SK-N-SH (cell line): ENCODE data around the gene DCAKD. TPM values are rescaled to one million over a fixed set of nuclear protein-coding genes. Genes with fewer than 3 reads are reported as not detected.

Experiments used
- CTCF ChIA-PET: fragments of 300-600, 350-600 bp; formaldehyde crosslinking; extraction: SDS; loops from one replicate; lab custom pipeline; 2021; lab: Yijun Ruan, JAX
- POLR2A ChIA-PET: fragments of 350-600 bp; sonication (Branson Sonifier 250); formaldehyde crosslinking; extraction: SDS; loops from one replicate; lab custom pipeline; 2020; ENCODE audit warnings: antibody characterized with exemption, inconsistent platforms; lab: Yijun Ruan, JAX
- DNase-seq: peaks from one replicate; pipeline ENCODE4 v3.0.0; 2012
- H2AFZ ChIP-seq: fragments of 200-600 bp; sonication (generic); 2 replicates; pipeline ENCODE4 v1.8.1; 2016; ENCODE audit warnings: antibody characterized with exemption, mild to moderate bottlenecking, low read depth
- H3F3A ChIP-seq: fragments of 200-600 bp; sonication (generic); replicated peaks from 2 replicates; pipeline ENCODE3; 2016; ENCODE audit warnings: antibody characterized with exemption, mild to moderate bottlenecking; ENCODE audit not compliant: insufficient read depth
- H3K27ac ChIP-seq, 2 experiments: fragments of 200-500 bp in 1 of 2; fragments of 200-600 bp in 1 of 2; sonication (Bioruptor generic) in 1 of 2; sonication (generic), shearing (Covaris generic) in 1 of 2; 2 replicates each; pipeline versions ENCODE4 v1.5.1 to v1.6.1; 2014 to 2016; ENCODE audit warnings: low read depth in 2 of 2, inconsistent platforms in 1 of 2, low read length in 1 of 2, mild to moderate bottlenecking in 1 of 2, mixed read lengths in 1 of 2
- H3K27me3 ChIP-seq: fragments of 200-600 bp; sonication (generic), shearing (Covaris generic); 2 replicates; pipeline ENCODE4 v1.6.1; 2016; ENCODE audit warnings: mixed run types; ENCODE audit not compliant: insufficient read depth
- H3K36me3 ChIP-seq, 2 experiments: fragments of 200-500 bp in 1 of 2; fragments of 200-600 bp in 1 of 2; sonication (Bioruptor generic) in 1 of 2; sonication (generic) in 1 of 2; replicated peaks in 1 of 2; 2 replicates each; pipeline versions ENCODE3 to v1.5.1; 2014 to 2016; ENCODE audit warnings: low read length in 1 of 2, mild to moderate bottlenecking in 1 of 2; ENCODE audit not compliant: insufficient read depth in 2 of 2, control insufficient read depth in 1 of 2
- H3K4me1 ChIP-seq, 2 experiments: fragments of 200-500 bp in 1 of 2; fragments of 200-600 bp in 1 of 2; sonication (Bioruptor generic) in 1 of 2; sonication (generic), shearing (Covaris generic) in 1 of 2; 2 replicates each; pipeline versions ENCODE4 v1.5.1 to v1.6.1; 2014 to 2016; ENCODE audit warnings: low read depth in 1 of 2, low read length in 1 of 2, mixed run types in 1 of 2; ENCODE audit not compliant: insufficient read depth in 2 of 2, control insufficient read depth in 1 of 2
- H3K4me2 ChIP-seq: fragments of 200-600 bp; sonication (generic), shearing (Covaris generic); 2 replicates; pipeline ENCODE4 v1.6.1; 2017; ENCODE audit warnings: mixed run types
- H3K4me3 ChIP-seq, 2 experiments: fragments of 200-500 bp in 1 of 2; fragments of 200-600 bp in 1 of 2; sonication (Bioruptor generic) in 1 of 2; sonication (generic), shearing (Covaris generic) in 1 of 2; 2 replicates each; pipeline versions ENCODE4 v1.5.1 to v1.8.1; 2014 to 2016; ENCODE audit warnings: low read depth in 2 of 2, inconsistent platforms in 1 of 2, low read length in 1 of 2, mild to moderate bottlenecking in 1 of 2, mixed read lengths in 1 of 2, moderate library complexity in 1 of 2
- H3K79me2 ChIP-seq: fragments of 200-600 bp; sonication (generic); 2 replicates; pipeline ENCODE4 v1.8.1; 2017; ENCODE audit warnings: mild to moderate bottlenecking; ENCODE audit not compliant: insufficient read depth
- H3K9ac ChIP-seq: fragments of 200-600 bp; sonication (generic); 2 replicates; pipeline ENCODE4 v1.6.1; 2017; ENCODE audit warnings: mixed run types
- H3K9me2 ChIP-seq: fragments of 200-600 bp; sonication (generic); 2 replicates; pipeline ENCODE4 v1.6.1; 2017; ENCODE audit warnings: mixed run types
- H3K9me3 ChIP-seq: fragments of 200-600 bp; sonication (generic); 2 replicates; pipeline ENCODE4 v1.6.1; 2017; ENCODE audit warnings: mixed run types, mild to moderate bottlenecking, moderate library complexity
- H4K20me1 ChIP-seq: fragments of 200-600 bp; sonication (generic); 2 replicates; pipeline ENCODE4 v1.6.1; 2017; ENCODE audit warnings: mild to moderate bottlenecking, mixed run types; ENCODE audit not compliant: insufficient read depth
- CTCF ChIP-seq: fragments of 200-600 bp; sonication (generic); IDR thresholded peaks from 2 replicates; pipeline ENCODE4 v1.6.1; 2017; ENCODE audit warnings: antibody characterized with exemption, mild to moderate bottlenecking, moderate library complexity
- EP300 ChIP-seq, 2 experiments: IDR thresholded peaks; 2 replicates each; pipeline versions ENCODE4 v1.4.0 to v1.6.1; 2012; ENCODE audit warnings: borderline replicate concordance in 1 of 2, low read depth in 1 of 2, low read length in 1 of 2
- EZH2phosphoT487 ChIP-seq: fragments of 200-600 bp; sonication (generic); IDR thresholded peaks from 2 replicates; pipeline ENCODE4 v1.6.1; 2017; ENCODE audit warnings: low read depth, mixed run types, mild to moderate bottlenecking, antibody characterized with exemption, moderate library complexity, borderline replicate concordance
- FOSL2 ChIP-seq: IDR thresholded peaks from 2 replicates; pipeline ENCODE4 v1.4.0; 2012; ENCODE audit warnings: low read depth, mild to moderate bottlenecking, moderate library complexity, borderline replicate concordance
- GATA2 ChIP-seq: sonication (generic); formaldehyde crosslinking; IDR thresholded peaks from 2 replicates; pipeline ENCODE4 v1.5.0; 2020; ENCODE audit warnings: mild to moderate bottlenecking, missing genetic modification reagents
- IRF3 ChIP-seq: fragments of 150-350 bp; IDR thresholded peaks from 2 replicates; pipeline ENCODE4 v1.6.1; 2016; ENCODE audit warnings: mild to moderate bottlenecking, low read depth, low read length
- JUND ChIP-seq: IDR thresholded peaks from 2 replicates; pipeline ENCODE4 v1.4.0; 2012
- MAX ChIP-seq: IDR thresholded peaks from 2 replicates; pipeline ENCODE4 v1.4.0; 2012; ENCODE audit warnings: low read depth
- MEF2A ChIP-seq: IDR thresholded peaks from 2 replicates; pipeline ENCODE4 v1.4.0; 2012; ENCODE audit warnings: low read depth, borderline replicate concordance
- MXI1 ChIP-seq: IDR thresholded peaks from 2 replicates; pipeline ENCODE4 v1.6.1; 2012; ENCODE audit warnings: mild to moderate bottlenecking, low read depth, low read length, improper control_type of control experiment
- NRF1 ChIP-seq: IDR thresholded peaks from 2 replicates; pipeline ENCODE4 v1.6.1; 2012; ENCODE audit warnings: low read depth, mild to moderate bottlenecking, low read length
- PBX3 ChIP-seq: IDR thresholded peaks from 2 replicates; pipeline ENCODE4; 2012
- POLR2AphosphoS5 ChIP-seq: IDR thresholded peaks from 2 replicates; pipeline ENCODE4 v1.6.1; 2012; ENCODE audit warnings: low read depth, low read length
- RAD21 ChIP-seq: IDR thresholded peaks from 2 replicates; pipeline ENCODE4 v1.6.1; 2012; ENCODE audit warnings: mild to moderate bottlenecking, low read length
- SMC3 ChIP-seq: IDR thresholded peaks from 2 replicates; pipeline ENCODE4 v1.6.1; 2012; ENCODE audit warnings: low read depth, low read length, improper control_type of control experiment
- TEAD4 ChIP-seq: IDR thresholded peaks from 2 replicates; pipeline ENCODE4 v1.4.0; 2012; ENCODE audit warnings: mild to moderate bottlenecking, borderline replicate concordance; ENCODE audit not compliant: insufficient read depth
- WGBS: methylation state at CpG from one replicate; pipeline ENCODE4 v1.1.6; 2017; ENCODE audit warnings: low lambda C conversion rate; 5-methylcytosine and 5-hydroxymethylcytosine counted together
- polyA plus RNA-seq, 3 experiments: library from polyadenylated mRNA; depleted of rRNA; stranded (reverse); fragments of >200 nt; gene quantifications; 2 replicates each; pipeline ENCODE4 v1.2.3, GENCODE V29; 2012

DCAKD gene
- polyA plus RNA-seq, 1 of the 3 experiments (the other 2 are of a cell fraction) = 48.8 TPM

GRCh38 chr17:45096926-45097325 is 45.5 kb upstream of the DCAKD start:
- Histone ChIP-seq H3K9me3 (no peaks in the 10 kb centered on the region), H3K27ac (no peak overlapping the region), H3K4me2 (no peak overlapping the region), H3K4me1 (peaks cover 0 to 11% of the 10 kb centered on the region in 2 experiments; a peak in 3 of 4 replicates), H3K27me3 (no peaks in the 10 kb centered on the region), H4K20me1 (no peaks in the 10 kb centered on the region), H3K79me2 (peaks cover 23% of the 10 kb centered on the region), H2AFZ (no peak overlapping the region), H3K9ac (no peak overlapping the region), H3K36me3 (peaks cover 42 to 54% of the 10 kb centered on the region in 2 experiments), H3F3A (peaks cover 21% of the 10 kb centered on the region), H3K9me2 (no peaks in the 10 kb centered on the region), H3K4me3 (no peak overlapping the region)
- TF ChIP-seq SMC3 = no peak
- no peak for TF ChIP-seq GATA2 (CRISPR knock-in tag)
- TF ChIP-seq MEF2A = no peak
- TF ChIP-seq EZH2phosphoT487 = no peak
- TF ChIP-seq MXI1 = no peak
- no peak for TF ChIP-seq RAD21
- TF ChIP-seq IRF3 = no peak
- TF ChIP-seq NRF1 = no peak
- TF ChIP-seq MAX = no peak
- no peak for TF ChIP-seq JUND
- no peak for TF ChIP-seq PBX3
- no peak for TF ChIP-seq TEAD4
- TF ChIP-seq EP300 (IDR thresholded peaks at IDR 0.05; ENCODE audit: borderline replicate concordance in 1 of 2, low read depth in 1 of 2, low read length in 1 of 2) = no peak
- no peak for TF ChIP-seq POLR2AphosphoS5
- no peak for TF ChIP-seq FOSL2
- ChIA-PET CTCF (interaction anchor here (0.7 to 14.8 kb wide), 13 partner anchors 9 to 317 kb away, joined by 3 to 194 read pairs (median 6); partner anchors contain the start of genes ACBD4 and PLCD3), POLR2A (no interaction called here)
- 94% methylated on average over 5 of the region's 11 CpGs for WGBS
- DNase-seq = no peak

GRCh38 chr17:45096141-45096540 is 44.7 kb upstream of the DCAKD start:
- no peak overlapping the region for H3K4me3 ChIP-seq
- no peaks in the 10 kb centered on the region for H3K9me2 ChIP-seq
- no peak overlapping the region for H3K4me2 ChIP-seq
- peak; percentile 70 for TF ChIP-seq CTCF
- peak; percentile 50 for TF ChIP-seq RAD21
- peak; percentile 42 for TF ChIP-seq SMC3
- no peak for TF ChIP-seq IRF3
- no peak overlapping the region for H3K27ac ChIP-seq
- CTCF ChIA-PET = interaction anchor here (0.7 to 14.8 kb wide), 18 partner anchors 9 to 317 kb away, joined by 3 to 194 read pairs (median 4); partner anchors contain the start of genes ACBD4 and PLCD3
- H3K36me3 ChIP-seq = peaks cover 37 to 58% of the 10 kb centered on the region in 2 experiments
- 68% methylated on average over 3 of the region's 3 CpGs for WGBS
- DNase-seq = no peak
- peaks cover 0 to 11% of the 10 kb centered on the region in 2 experiments; a peak in 3 of 4 replicates for H3K4me1 ChIP-seq
- H3K27me3 ChIP-seq = no peaks in the 10 kb centered on the region
- no peaks in the 10 kb centered on the region for H4K20me1 ChIP-seq
- H3K9ac ChIP-seq = no peak overlapping the region
- H3K9me3 ChIP-seq = no peaks in the 10 kb centered on the region
- POLR2A ChIA-PET = no interaction called here
- H3K79me2 ChIP-seq = peaks cover 30% of the 10 kb centered on the region
- H2AFZ ChIP-seq = no peak overlapping the region
- H3F3A ChIP-seq = peaks cover 29% of the 10 kb centered on the region
